Fibroblast of skin of back (primary cell): ENCODE results near the gene DHX32.

ENCODE experiments used
- DNase-seq: peaks from one replicate; pipeline ENCODE4 v3.0.0-alpha.2; 2013

The DHX32 gene

GRCh38 chr10:125802739-125803138, 78.4 kb downstream of the DHX32 start:
- no peak for DNase-seq

- DNase-seq: no peak
Observed at GRCh38 chr10:125802131-125802530, 79.0 kb downstream of the DHX32 start.

DNA sequence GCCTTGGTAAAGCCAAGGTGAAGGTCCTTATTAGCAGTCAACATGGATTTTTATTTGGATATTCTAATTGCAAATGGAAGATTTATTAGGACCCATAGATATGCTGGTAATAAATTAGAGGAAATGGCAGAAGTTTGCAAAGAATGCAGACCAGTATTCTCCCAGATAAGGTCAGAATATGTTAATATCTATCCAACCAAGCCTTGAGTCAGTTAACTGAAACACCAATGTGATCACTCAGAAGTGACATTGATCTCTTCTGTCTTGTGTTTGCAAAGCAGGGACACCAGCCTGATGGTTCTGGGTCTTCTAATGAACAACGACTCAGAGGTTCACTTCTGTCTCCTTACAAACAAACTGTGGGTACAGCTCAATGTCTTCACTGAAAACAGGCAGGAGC, 79.5 kb downstream of the DHX32 start:
- no peak for DNase-seq

DNA sequence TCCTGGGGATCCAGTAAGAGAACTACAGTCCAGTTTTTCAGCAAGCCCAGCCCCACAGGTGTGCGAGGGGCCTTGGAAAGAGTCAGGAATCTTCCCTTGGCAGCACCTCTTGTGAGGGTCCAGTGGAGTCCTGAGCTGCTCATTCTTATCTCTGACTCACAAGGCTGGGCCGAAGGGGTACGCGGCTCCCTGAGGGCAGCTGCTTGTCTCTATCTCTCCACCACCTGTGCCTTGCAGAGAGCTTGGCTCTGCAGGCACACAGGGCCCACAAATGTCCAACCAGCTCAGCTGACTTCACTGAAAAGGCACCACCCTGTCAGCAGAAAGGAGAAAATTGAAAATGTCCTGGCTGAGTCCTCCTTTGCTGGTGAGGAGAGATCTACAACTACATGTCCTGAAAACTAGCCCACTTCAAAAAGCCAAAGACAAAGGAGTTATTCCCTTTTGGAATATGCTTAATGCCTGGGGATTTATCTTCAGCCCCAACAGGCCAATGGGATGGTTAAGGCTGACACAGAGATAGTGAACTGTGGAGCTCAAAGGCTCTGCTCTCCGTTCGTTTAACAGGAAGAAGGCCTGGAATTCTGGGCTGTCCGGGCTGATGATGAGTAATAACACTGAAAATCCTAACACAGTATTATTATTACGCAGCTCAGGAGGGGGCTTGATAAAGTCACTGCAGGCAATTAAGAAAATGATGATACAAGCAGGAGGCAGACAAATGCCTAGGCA, 81.5 kb downstream of the DHX32 start:
- peak; percentile 6 for DNase-seq

- no peak for DNase-seq
Observed at GRCh38 chr10:125797994-125798662, 83.0 kb downstream of the DHX32 start.

- no peak for DNase-seq
Observed at GRCh38 chr10:125797424-125797823, 83.7 kb downstream of the DHX32 start.

- no peak for DNase-seq
Observed at GRCh38 chr10:125795637-125796190, 85.4 kb downstream of the DHX32 start.

DNA sequence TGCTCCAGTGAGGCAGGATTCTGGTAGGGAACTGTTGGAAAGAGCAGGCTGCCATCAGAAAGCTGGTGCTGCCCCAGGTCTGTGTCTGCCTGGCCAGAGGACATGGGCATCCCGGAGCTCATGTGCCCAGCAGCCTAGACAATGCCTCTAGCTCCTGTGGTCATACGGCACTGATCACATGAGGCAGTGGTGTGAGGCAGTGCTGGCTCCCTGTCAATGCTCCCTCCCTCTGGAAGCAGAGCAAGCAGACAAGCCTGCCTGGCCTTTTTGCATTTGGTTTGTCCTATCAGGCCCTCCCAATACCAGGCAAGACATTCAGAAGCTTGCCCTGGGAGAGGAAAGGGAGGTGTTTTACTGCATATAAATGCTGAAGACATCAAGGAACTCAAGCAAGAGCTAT, 86.0 kb downstream of the DHX32 start:
- no peak for DNase-seq

GRCh38 chr10:125792342-125793300, 88.5 kb downstream of the DHX32 start:
- DNase-seq: no peak

DNA sequence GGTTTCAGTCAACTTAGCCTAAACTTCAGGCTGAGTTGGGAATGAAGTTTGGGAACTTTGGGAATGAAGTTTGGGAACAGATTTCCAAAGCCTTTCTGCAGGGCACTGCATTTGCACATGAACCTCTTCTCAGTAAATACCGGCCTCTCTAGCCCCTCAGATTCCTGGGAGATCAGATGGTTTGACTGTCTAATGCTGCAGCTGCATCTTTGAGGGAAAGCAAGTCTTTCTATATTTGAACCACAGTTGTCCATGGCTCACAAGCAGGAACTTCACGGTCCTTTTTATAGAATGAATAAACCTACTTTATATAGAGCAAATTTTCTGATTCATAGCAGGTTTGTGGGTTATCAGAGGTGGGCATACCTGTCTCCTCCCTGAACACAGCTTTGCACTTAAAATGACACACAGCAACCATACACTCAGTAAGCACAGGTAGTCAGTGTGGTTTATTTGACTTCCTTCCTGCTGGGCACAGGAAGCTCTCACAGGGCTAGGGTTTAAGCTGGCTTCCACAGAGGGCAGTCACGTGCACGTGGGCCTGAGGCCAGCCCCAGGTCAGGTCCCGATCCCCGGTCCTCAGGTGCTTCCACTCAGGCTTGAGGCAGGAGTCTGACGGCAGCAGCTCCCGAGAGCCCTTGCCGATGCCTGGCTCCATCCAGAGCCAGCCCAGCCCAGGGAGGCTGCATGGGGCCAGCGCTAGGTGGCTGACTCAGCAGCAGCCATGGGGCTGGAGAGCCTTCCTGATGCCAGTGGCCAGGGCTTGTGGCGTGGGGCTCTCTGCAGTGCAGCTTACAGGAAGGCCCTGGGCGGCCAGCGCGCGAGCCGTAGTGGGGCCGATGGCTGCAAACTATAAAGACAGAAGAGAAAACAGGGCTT, 92.7 kb downstream of the DHX32 start:
- no peak for DNase-seq
